Activated B cell treated with CpG ODN at 0.5 μM for 24 hours (primary cell): Measurements from ENCODE around the gene SCAND1. TPM values are rescaled to one million over a fixed set of nuclear protein-coding genes. Genes with fewer than 3 reads are reported as not detected.

Source experiments
- ATAC-seq: fragments of 200-7000 bp; cut with Tn5 transposase; one replicate; pipeline ENCODE4 v1.10.0; 2021; ENCODE audit warnings: low read depth, mild to moderate bottlenecking, moderate library complexity
- CTCF ChIA-PET: fragments of 350-600 bp; sonication (Branson Sonifier 250); formaldehyde crosslinking; loops from one replicate; lab custom pipeline; 2021; ENCODE audit warnings: antibody characterized with exemption; lab: Charles Lee
- POLR2A ChIA-PET: fragments of 350-600 bp; sonication (Branson Sonifier 250); formaldehyde crosslinking; loops from one replicate; lab custom pipeline; 2021; ENCODE audit warnings: antibody characterized with exemption; lab: Charles Lee
- DNase-seq: peaks from one replicate; pipeline ENCODE4 v3.0.0; 2022
- H3K27ac Mint-ChIP-seq: one replicate; pipeline ENCODE4 v1.8.0; 2020; ENCODE audit warnings: mixed read lengths
- H3K27me3 Mint-ChIP-seq: one replicate; pipeline ENCODE4 v1.8.0; 2021; ENCODE audit warnings: mixed read lengths
- H3K36me3 Mint-ChIP-seq: one replicate; pipeline ENCODE4 v1.8.0; 2021; ENCODE audit warnings: low read depth, mixed read lengths
- H3K4me1 Mint-ChIP-seq: one replicate; pipeline ENCODE4 v1.8.0; 2021; ENCODE audit warnings: mixed read lengths
- H3K4me3 Mint-ChIP-seq: one replicate; pipeline ENCODE4 v1.8.0; 2020; ENCODE audit warnings: mild to moderate bottlenecking, mixed read lengths
- H3K9me3 Mint-ChIP-seq: one replicate; pipeline ENCODE4 v1.8.0; 2020; ENCODE audit warnings: mixed read lengths
- intact Hi-C: fragments of 100-400 bp; cut with micrococcal nuclease; formaldehyde crosslinking; loops from one replicate; pipeline ENCODE4 v1.15.1; 2024
- total RNA-seq: library from RNA; stranded (reverse); gene quantifications from 2 replicates; pipeline ENCODE4 v1.2.3, GENCODE V29; 2022
- TF ChIP-seq, protein P1 (sequence below): fragments of 200-600 bp; IDR thresholded peaks from one replicate; pipeline ENCODE4 v1.8.0; 2022; ENCODE audit warnings: antibody characterized with exemption, mild to moderate bottlenecking

Gene SCAND1
- total RNA-seq, 1 donor from 2014 or later = 35.9 TPM

DNA sequence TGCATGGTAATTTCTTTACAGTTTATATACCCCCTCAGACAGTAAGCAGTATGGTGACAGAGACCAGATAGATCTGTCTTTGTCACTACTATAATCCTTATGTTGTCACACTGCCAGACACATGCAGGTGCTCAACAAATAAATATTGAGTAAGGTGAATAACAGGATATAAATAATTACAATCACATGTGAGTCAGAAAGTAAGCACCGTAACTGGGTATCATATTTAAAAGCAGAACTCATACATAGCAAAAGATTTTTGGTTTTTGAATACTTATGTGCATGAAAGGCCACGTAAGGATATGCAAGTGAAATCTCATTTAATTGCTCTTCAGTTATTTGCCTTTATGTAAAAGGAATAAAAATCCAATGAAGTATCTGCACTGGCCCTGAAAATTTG is 31.5 kb upstream of the SCAND1 start:
- CTCF ChIA-PET = interaction anchor here (2.3 kb wide), 1 partner anchor 152 kb away, joined by 15 read pairs; no protein-coding TSS in a partner anchor
- TF ChIP-seq, protein P1, sequence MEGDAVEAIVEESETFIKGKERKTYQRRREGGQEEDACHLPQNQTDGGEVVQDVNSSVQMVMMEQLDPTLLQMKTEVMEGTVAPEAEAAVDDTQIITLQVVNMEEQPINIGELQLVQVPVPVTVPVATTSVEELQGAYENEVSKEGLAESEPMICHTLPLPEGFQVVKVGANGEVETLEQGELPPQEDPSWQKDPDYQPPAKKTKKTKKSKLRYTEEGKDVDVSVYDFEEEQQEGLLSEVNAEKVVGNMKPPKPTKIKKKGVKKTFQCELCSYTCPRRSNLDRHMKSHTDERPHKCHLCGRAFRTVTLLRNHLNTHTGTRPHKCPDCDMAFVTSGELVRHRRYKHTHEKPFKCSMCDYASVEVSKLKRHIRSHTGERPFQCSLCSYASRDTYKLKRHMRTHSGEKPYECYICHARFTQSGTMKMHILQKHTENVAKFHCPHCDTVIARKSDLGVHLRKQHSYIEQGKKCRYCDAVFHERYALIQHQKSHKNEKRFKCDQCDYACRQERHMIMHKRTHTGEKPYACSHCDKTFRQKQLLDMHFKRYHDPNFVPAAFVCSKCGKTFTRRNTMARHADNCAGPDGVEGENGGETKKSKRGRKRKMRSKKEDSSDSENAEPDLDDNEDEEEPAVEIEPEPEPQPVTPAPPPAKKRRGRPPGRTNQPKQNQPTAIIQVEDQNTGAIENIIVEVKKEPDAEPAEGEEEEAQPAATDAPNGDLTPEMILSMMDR = no peak
- H3K27me3 Mint-ChIP-seq = peaks cover 17% of the 10 kb centered on the region
- no peaks in the 10 kb centered on the region for H3K4me1 Mint-ChIP-seq
- H3K4me3 Mint-ChIP-seq = no peak overlapping the region
- no peak overlapping the region for H3K27ac Mint-ChIP-seq
- no peaks in the 10 kb centered on the region for H3K36me3 Mint-ChIP-seq
- intact Hi-C loops = no loop called here
- no peaks in the 10 kb centered on the region for H3K9me3 Mint-ChIP-seq
- POLR2A ChIA-PET = no interaction called here
- DNase-seq = no peak
- no peak for ATAC-seq

DNA sequence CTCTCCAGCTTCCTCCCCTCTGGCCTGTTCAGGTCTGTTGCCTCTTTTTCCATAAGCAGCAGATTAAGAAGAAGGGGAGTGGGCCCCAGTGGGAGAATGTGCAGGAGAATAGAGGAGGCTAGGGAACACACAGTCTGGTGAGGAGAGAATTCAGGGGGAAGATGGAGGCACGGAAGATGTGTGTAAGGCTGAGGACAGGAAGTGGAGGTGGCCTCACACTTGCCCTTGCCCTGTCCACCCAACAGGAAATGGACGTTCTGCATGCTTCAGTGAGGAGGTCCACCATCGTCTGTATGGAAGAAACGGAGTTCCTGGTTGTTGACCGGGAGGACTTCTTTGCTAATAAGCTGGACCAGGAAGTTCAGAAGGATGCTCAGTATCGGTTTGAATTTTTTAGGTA is 30.1 kb upstream of the SCAND1 start:
- TF ChIP-seq, protein P1 = no peak
- Mint-ChIP-seq H3K4me3 (no peak overlapping the region), H3K9me3 (no peaks in the 10 kb centered on the region), H3K27me3 (peaks cover 15% of the 10 kb centered on the region), H3K27ac (no peak overlapping the region), H3K4me1 (no peaks in the 10 kb centered on the region), H3K36me3 (no peaks in the 10 kb centered on the region)
- ChIA-PET CTCF (interaction anchor here (1.1 to 2.7 kb wide), 4 partner anchors 9 to 216 kb away, joined by 3 to 15 read pairs (median 12); no protein-coding TSS in a partner anchor), POLR2A (no interaction called here)
- DNase-seq (no peak), ATAC-seq (no peak)
- intact Hi-C loops = no loop called here

DNA sequence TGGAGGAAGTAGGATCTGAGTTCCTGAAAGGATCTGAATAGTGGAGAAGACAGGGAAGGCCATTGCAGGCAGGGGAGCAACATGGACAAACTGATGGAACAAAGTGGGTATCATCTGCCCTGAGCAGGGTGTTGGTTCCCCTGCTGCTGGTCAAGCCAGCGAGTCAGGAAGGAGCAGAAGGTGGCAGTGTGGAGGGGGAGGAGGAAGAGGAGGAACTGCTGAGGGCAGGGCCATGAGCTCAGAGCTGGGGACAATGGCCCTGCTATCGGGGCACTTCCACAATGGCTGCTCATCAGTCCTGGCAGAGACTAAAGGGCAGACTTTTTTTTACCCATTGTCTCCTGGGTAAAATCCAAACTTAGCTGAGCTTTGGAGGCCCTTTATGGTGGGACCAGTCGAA is 27.7 kb upstream of the SCAND1 start:
- no peaks in the 10 kb centered on the region for H3K36me3 Mint-ChIP-seq
- H3K9me3 Mint-ChIP-seq = no peaks in the 10 kb centered on the region
- ATAC-seq (no peak), DNase-seq (no peak)
- no peak overlapping the region for H3K4me3 Mint-ChIP-seq
- intact Hi-C loops = no loop called here
- TF ChIP-seq, protein P1 = no peak
- H3K27me3 Mint-ChIP-seq = peaks cover 6% of the 10 kb centered on the region
- POLR2A ChIA-PET = no interaction called here
- no peak overlapping the region for H3K27ac Mint-ChIP-seq
- CTCF ChIA-PET = interaction anchor here (2.7 to 3.3 kb wide), 2 partner anchors 8 to 11 kb away, joined by 9 to 12 read pairs; no protein-coding TSS in a partner anchor
- H3K4me1 Mint-ChIP-seq = no peaks in the 10 kb centered on the region

DNA sequence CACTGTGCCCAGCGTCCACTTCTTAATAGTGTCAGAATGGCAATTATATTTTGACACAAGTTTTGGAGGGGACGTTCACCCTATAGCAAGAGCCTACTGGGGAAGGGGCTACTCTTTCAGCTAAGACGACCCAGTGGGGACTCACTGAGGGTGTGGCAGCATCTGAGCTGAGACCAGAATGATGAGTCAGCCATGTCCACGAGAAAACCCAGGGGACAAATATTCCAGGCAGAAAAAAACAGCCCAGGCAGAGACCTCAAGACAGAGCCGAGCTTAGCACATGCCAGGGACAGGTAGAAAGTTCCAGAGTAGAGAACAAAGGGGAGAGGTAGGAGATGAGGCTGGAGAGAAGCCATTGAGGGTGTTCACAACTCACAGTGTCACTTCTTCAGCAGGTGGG is 25.2 kb upstream of the SCAND1 start:
- intact Hi-C loops = no loop called here
- POLR2A ChIA-PET = no interaction called here
- ATAC-seq (no peak), DNase-seq (no peak)
- CTCF ChIA-PET = interaction anchor here (2.1 to 3.3 kb wide), 2 partner anchors 11 to 13 kb away, joined by 9 read pairs; no protein-coding TSS in a partner anchor
- Mint-ChIP-seq H3K4me3 (no peak overlapping the region), H3K9me3 (no peaks in the 10 kb centered on the region), H3K27ac (no peak overlapping the region), H3K27me3 (peaks cover 6% of the 10 kb centered on the region), H3K4me1 (no peaks in the 10 kb centered on the region), H3K36me3 (no peaks in the 10 kb centered on the region)
- TF ChIP-seq, protein P1 = no peak

DNA sequence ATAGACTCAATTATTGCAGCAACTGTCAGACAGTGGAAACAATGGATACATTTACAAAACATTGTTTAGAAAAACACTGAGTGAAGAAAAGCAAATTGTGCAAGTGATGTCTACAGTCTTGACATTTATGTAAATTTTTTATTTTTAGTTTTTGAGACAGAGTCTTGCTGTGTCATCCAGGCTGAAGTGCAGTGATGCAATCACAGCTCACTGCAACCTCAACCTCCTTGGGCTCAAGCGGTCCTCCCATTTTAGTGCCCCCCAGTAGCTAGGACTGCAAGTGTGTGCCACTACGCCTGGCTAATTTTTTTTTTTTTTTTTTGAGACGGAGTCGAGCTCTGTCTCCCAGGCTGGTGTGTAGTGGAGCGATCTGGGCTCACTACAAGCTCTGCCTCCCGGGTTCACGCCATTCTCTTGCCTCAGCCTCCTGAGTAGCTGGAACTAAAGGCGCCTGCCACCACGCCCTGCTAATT is 23.8 kb upstream of the SCAND1 start:
- Mint-ChIP-seq H3K4me3 (no peak overlapping the region), H3K27ac (no peak overlapping the region), H3K36me3 (no peaks in the 10 kb centered on the region), H3K4me1 (no peaks in the 10 kb centered on the region), H3K27me3 (peaks cover 6% of the 10 kb centered on the region), H3K9me3 (no peaks in the 10 kb centered on the region)
- TF ChIP-seq, protein P1 = no peak
- ATAC-seq (no peak), DNase-seq (no peak)
- ChIA-PET POLR2A (interaction anchor here (0.6 kb wide), 1 partner anchor 1757 kb away, joined by 5 read pairs; no protein-coding TSS in a partner anchor), CTCF (interaction anchor here (1.1 kb wide), 1 partner anchor 15 kb away, joined by 4 read pairs; no protein-coding TSS in a partner anchor)
- intact Hi-C loops = no loop called here
